SKM-1 treated with dmso at 0.1 percent for 144 hours (cell line): Measurements from ENCODE around the gene SIPA1L3.
A peak's percentile ranks its signal among the peaks of the same experiment; 100 is the strongest.

Source experiments
- DNase-seq: peaks from one replicate; lab custom pipeline; 2025; ENCODE audit not compliant: unreplicated experiment; lab: John Stamatoyannopoulos, UW

SIPA1L3 gene

DNA sequence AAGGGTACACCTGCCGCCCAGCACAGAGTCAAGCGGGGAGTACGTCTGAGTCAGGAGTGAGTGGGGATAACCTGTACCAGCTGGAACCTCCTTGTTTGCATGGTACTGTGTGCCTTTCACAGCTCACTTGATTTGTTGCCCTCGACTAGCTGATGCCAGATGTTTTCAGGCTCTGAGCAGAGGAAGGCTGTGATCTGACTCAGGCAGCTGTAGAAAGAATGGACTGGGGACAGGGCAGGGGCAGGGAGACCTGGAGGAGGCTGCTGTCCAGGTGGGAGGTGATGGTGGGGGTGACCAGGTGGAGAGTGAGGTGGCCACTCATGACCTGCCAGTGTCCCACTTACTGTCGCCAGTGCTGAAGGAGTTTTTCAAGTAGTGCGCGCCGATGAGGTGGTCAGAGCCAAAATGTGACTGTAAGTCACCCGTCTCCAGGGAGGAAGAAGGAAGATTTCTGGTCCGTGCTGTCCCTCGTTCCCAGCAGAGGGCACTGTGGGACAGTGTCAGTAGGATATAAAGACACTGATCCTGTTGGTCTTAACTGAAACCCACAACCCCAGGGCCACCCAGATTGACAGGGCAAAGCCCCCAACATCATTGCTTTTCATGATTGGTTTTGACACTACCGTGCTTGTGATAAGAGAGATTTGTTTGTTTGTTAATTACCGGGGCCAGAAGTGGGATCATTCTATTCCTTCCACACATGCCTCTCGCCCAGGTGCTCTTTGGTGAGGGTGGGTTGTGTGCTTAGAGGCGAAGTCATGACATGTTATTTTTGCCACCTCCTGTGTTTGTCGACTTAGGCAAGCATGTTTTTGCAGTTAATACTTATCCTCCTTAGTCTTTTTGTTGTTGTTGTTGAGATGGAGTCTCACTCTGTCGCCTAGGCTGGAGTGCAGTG lies 188.7 kb downstream of the SIPA1L3 start:
- peak; percentile 45 for DNase-seq

DNA sequence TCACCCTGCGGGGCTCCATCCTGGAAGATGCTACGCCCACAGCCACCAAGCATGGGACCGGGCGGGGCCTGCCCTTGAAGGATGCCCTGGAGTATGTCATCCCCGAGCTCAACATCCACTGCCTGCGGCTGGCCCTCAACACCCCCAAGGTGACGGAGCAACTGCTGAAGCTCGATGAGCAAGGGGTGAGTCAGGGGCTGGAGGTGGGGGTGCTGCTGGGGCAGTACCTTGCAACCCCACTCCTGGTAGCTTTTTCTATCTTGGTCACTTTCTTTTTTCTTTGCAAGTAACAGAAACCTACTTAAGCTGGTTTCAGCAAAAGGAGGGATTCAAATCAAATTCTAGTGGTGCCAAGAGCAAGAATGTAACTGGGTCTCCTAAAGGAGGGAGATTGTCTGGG lies 193.0 kb downstream of the SIPA1L3 start:
- DNase-seq = no peak

DNA sequence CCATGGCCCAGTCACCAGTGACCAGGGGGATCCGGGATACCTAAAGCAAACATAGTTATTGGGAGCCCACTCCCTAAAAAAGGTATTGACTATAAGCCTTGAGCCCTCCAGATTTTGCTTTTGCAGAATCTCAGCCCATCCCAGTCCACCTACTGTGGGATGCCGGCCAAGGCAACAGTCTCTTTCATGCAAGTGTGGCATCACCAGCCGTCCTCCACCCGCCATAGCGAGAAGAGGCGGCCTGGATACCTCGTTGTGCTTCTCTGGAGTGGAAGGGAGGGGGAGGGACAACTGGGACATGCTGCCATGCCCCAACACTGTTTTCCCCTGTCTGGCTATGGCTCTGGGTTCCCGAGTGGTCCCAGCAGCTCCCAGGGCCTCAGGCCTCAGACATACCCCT lies 193.6 kb downstream of the SIPA1L3 start:
- no peak for DNase-seq

DNA sequence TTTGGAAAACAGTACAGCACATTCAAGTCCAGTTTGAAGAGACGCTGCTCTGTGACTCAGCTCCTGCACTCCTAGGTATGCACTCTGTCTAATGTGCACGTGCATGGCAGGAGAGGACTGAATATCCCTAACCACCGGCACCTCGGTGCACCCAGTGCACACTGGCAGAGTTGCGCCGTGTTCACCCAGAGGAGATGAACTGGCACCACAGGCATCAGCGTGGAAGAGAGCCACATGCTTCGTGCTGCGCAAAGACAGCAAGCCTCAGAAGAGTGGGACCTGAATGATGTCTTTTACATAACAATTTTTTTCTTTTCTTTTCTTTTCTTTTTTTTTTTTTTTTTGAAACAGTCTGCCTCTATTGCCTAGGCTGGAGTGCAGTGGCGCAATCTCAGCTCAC lies 194.7 kb downstream of the SIPA1L3 start:
- no peak for DNase-seq

DNA sequence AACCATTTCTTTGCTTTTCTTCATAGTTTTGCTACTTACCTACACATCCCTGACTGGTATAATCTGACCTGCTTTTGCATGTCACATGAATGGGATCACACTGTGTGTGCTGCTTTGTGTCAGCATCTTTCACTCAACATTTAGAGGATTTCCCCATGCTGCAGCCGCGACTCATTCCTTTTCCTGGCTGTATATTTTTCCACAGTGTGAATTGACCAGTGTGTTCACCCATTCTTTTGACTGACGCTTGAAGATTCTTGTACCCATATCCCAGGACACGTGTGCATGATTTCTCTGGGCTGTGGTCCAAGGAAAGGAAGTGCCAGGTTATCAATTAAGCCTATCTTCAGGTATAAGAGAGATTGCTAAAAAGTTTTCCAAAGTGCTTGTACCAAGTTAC lies 198.6 kb downstream of the SIPA1L3 start:
- no peak for DNase-seq

DNA sequence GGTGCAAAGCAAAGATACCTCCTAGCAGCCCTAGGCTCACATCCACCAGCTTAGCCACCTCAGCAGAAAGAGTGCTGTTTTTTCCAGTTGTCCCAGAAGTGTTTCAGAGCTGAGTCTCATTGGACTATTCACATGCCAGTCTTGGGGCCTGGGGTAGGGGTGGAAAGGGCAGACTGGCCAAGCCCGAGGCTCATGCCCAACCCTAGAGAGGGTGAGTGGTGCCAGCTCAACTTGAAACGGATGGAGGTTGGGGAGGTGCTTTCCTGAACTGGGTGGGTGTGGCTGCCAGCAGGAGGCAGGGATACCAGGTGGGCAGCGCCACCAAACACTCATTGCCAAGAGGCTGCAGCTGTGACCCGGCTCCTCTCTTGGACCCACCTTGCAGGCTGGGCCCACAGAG lies 200.1 kb downstream of the SIPA1L3 start:
- no peak for DNase-seq

DNA sequence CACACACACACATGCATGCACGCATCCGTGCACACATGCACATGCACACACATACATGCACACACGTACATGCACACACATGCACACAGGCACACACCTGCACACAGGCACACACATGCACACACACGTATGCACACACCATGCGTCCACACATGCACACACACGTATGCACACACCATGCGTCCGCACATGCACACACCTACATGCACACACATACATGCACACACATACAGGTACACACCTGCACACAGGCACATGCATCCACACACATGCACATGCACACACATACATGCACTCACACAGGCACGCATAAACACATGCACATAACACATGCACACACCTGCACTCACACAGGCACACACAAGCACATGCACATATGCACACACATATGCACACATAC lies 204.9 kb downstream of the SIPA1L3 start:
- DNase-seq = no peak

DNA sequence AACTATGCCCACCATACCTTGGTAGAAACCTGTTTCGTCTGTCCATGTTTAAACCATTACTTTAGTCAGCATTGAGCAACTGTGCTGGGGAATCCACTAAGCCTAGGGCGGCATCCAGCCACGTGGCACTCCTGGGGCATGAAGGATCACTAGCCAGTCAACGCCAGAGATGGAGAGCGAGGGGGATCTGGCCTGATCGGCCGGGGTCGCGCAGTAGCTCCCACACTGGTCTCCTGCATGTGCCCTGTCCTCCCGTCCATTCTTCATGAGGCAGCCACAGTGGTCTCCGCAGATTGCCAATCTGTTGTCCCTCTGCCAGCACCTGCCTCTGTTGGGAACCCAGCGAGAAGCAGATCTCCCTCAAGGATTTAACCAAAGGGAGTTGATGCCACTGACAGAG lies 207.6 kb downstream of the SIPA1L3 start:
- DNase-seq = no peak

DNA sequence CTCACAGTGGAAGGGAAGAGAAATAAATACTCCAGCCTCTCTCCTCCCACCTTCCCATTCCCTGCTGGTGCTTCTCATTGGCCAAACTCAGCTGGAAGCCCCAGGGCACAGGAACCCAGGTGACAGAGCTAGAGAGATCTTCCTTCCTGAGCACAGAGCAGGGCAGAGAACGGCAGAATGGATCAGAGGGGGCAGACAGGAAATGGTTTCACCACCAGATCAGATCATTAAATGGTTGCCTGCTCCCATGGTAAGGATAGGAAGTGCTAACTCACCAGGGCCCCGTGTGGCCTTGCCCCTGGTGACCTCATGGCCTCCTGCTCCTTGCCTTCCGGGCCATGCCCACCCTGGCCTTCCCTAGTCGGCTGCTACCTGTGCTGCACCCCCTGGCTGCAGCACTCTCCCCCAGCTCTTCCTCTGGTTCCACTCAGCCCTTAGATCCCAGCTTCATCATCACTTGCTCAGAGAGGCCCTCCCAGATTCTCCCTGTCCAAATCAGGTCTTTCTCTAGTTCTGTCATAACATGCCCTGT lies 208.3 kb downstream of the SIPA1L3 start:
- DNase-seq = no peak

DNA sequence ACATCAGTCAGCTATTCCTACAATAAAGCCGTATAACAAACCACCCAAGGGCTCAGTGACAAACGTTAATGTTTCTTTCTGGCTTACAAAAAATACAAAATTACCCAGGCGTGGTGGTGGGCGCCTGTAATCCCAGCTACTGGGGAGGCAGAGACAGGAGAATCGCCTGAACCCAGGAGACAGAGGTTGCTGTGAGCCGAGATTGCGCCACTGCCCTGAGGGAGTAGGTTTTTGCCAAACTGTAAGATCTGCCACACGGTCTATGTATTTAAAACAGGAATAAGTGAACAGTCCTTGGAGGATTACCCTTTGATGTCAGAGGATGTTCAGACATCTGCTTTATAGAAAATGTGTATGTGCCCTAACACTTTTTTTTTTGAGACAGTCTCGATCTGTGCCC lies 211.2 kb downstream of the SIPA1L3 start:
- no peak for DNase-seq

DNA sequence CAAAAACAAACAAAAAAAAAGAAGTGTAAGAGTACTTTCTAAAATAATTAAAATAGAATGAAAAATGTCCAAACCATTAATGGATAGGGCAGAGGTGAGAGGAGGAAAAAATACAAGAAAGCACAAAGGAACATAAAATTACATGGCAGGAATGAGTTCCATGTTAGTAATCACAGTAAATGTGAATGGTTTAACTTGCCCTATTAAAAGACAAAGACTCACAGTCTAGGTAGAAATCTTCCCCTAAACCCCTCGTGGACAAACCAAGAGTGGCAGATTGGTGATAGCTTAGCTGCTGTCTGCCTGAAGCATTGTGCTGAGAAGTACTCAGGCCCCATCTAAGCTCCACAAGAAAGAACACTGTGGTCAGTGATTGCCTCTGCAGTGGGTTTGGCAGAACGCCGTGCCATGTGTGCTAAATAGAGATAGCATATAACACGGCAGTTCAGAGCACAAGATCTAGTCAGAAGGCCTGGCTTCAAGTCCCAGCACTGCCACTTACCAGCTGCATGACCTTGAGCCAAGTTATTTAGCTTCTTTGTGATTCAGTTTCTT lies 213.5 kb downstream of the SIPA1L3 start:
- DNase-seq = no peak

DNA sequence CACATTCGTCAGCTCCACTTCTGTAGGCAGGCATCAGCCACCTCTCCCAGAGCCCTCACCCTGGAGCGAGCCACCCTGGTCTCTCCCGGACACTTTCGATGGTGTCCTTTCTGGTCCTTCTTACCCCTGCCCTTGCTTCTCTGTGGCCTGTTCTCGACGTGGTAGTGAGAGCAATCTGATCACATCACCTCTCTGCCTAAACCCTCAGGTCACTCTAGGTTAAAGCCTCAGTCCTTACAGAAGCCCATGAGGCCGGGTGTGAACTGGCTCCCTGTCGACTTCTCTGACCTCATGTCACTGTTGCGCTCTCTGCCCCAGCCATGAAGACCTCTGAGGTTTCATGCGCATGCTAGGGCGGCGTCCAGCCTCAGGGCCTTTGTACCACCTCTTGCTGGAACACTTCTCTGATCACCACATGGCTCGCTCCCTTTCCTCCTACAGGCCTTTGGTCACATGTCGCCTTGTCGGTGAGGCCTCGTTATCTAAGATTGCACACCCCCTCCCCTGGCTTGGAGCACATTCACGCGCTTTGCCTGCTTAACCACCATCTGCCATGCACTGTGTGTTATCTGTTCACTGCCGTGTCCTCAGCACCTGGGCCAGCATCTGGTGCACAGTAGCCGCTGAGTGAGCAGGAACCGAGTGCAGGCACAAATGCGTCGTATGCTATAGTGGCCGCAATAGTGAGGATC lies 215.5 kb downstream of the SIPA1L3 start:
- no peak for DNase-seq

DNA sequence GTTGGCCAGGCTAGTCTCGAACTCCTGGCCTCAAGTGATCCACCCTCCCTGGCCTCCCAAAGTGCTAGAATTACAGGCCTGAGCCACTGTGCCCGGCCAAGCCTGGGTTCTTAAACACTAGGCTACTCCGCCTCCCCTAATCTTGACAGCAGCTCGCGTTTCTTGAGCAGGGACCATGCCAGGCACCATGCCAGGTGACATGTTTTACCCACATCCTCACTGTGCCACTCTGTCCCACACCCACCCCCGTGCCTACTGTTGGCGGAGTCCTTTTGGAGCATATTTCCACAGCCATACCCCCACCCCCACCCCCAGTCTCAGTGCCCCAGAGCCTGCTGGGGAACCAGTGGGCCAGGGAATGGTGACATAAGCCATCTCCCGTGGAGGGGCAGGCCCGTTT lies 218.2 kb downstream of the SIPA1L3 start:
- no peak for DNase-seq

DNA sequence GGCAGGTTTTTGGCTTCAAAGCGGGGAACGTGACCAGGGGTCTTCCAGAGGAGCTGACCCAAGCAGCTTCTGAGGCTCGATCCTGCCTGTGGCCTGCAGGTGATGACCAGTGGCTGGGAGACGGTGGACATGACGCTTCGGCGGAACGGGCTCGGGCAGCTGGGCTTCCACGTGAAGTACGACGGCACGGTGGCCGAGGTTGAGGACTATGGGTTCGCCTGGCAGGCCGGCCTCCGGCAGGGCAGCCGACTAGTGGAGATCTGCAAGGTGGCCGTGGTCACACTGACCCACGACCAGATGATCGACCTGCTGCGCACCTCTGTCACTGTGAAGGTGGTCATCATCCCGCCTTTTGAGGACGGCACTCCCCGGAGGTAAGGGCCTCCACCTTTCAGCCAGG lies 223.4 kb downstream of the SIPA1L3 start:
- DNase-seq = no peak

DNA sequence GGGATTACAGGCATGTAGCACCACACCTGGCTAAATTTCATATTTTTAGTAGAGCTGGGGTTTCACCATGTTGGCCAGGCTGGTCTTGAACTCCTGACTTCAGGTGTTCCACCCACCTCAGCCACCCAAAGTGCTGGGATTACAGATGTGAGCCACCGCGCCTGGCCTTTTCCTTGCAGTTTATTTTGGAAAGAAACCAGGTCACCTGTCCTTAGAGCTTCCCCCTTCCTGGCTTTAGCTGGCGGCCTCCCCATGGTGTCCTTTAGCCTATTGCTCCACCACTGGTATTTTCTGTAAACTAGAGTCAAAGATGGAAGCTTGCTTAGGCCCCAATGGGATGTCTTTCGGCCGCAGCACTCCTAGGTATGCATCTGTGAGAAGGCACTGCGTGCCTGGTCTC lies 225.8 kb downstream of the SIPA1L3 start:
- DNase-seq = no peak

DNA sequence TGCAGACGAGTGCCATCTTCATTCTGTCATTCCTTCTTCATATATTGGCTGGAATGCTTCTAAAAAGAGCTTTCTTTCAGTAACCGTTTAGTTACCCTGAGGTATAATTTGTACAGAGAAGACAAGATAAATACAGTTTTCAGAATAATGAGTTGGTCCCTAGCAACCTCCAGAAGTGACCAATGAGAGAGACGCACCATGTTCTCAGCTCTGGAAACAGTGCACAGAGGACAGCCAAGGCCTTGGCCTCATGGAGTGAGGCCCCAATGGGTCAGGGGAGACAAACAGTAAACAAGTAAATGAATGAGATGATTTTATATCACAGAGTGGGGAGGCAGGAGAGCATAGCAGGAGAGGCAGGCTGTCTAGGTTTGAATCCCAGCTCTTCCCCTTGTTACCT lies 226.3 kb downstream of the SIPA1L3 start:
- DNase-seq = no peak

DNA sequence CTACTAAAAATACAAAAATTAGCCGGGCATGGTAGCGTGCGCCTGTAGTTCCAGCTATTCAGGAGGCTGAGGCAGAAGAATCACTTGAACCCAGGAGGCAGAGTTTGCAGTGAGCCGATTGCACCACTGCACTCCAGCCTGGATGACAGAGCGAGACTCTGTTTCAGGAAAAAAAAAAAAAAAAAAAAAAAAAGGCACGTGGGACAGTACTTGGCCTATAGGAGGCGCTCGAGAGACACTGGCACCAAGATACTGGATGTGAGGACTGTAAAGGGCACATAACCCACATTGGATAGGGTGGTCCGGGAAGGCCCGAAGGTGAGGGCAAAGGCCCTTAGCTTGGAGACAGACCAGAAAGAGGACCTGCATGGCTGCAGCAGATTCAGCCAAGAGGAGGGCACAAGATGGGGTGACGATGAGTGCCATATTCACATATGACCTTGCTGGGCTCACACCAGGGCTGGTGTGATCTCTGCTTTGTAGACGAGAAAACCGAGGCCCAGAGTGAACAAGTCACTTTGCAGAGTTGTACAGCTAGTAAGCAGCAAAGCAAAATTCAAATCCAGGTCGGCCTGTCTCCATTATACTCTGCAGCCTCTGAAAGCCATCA lies 227.6 kb downstream of the SIPA1L3 start:
- DNase-seq = peak; percentile 40

DNA sequence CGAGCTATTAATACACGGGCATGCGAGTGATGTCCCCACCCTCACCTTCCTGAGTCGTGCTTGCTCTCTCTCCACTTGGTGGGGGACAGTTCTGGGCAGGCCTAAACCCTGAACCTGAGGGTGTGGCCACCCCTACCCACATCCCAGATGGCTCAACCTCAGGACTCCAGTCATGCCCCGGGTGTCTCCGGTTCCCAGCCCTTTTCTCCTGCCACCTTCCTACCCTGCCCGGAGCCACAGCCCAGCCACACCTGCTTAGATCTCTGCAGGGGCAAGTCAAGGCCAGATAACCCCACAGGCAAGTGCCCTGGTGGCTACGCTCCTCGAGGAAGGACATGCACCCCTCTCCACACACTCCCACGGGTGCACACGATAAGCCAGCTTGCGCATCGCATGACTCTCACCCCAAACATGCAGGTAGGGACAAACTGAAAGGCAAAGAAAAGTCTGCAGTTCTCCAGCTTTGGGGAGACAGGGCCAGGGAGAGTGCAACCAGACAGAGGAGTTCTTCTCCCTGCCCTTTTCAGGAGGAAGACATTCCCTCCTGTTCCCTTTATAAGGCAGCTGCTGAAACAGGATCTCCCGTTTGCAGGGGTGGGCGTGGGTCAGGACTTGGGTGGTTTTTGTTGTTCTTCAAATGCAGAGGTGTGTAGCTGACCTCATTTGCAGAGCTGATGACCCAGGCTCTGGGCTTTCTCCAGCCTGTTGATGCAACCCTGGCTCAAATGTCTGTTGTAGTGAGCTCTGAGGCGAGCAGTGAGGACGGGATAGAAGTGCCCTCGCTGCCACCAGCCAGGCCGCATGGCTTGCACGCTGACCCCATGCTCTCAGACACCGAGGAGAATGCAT lies 228.4 kb downstream of the SIPA1L3 start:
- no peak for DNase-seq

DNA sequence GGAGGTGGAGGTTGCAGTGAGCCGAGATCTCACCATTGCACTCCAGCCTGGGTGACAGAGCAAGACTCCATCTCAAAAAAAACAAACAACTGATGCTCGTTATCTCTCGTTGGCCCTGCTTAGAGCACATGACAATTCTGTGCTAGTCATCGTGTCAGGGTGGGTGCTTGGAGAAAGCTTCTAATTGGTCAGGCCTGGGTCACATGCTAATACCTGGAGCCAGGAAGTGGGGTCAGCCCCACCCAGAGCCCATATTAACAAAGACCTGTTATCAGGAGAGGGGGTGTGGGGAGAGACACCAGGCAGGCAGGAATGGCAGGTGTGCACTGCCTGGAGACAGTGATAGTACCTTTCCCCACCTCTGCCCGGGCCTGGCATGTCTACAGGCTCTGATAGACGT lies 232.1 kb downstream of the SIPA1L3 start:
- no peak for DNase-seq

DNA sequence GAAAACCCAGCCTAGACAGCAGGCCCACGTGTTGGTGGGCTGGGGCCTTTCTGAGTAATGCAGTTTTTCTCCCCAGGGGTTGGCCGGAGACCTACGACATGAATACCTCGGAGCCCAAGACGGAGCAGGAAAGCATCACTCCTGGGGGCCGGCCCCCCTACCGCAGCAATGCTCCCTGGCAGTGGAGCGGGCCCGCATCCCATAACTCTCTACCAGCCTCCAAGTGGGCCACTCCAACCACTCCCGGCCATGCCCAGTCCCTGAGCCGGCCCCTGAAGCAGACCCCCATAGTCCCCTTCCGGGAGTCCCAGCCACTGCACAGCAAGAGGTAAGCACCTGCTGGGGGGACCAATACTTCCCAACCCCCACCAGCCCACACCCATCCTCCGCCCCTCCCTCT lies 234.1 kb downstream of the SIPA1L3 start:
- no peak for DNase-seq
